ENCODE measurements around the gene ENTHD1. TPM values are rescaled to one million over a fixed set of nuclear protein-coding genes. Genes with fewer than 3 reads are reported as not detected.
A peak's percentile ranks its signal among the peaks of the same experiment; 100 is the strongest.

Gene ENTHD1
- total and polyA plus RNA-seq, 10 donors = 0.09 to 0.59 (median 0.14) TPM; not detected in 5

DNA sequence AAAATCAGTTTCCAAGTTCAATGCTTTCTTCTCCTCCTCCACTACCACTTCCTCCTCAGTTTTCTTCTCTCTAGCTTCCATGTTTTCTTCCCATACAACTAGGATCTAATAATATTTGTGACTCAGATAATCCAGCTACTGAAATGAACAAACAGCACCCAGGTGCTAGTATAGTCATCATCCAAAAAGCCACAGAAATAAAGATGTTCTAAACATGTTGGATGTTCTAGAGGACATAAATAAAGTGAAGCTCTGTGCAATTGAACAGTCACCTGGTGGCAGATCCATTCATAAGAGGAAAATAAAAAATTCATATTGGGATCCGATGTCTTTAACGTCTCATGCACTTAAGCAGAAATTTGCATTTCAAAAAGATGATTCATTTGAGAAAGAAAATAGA, 142.8 kb downstream of the ENTHD1 start:
- Histone ChIP-seq H3K27me3 (replicated peaks in 1 of 7) (no peaks in the 10 kb centered on the region), H3K27ac (no peak overlapping the region), H3K4me1 (peaks cover 0 to 10% (median 2%) of the 10 kb centered on the region in 6 donors), H3K9me3 (no peaks in the 10 kb centered on the region), H3K36me3 (no peaks in the 10 kb centered on the region), H3K4me3 (no peak overlapping the region)
- TF ChIP-seq, protein P1, sequence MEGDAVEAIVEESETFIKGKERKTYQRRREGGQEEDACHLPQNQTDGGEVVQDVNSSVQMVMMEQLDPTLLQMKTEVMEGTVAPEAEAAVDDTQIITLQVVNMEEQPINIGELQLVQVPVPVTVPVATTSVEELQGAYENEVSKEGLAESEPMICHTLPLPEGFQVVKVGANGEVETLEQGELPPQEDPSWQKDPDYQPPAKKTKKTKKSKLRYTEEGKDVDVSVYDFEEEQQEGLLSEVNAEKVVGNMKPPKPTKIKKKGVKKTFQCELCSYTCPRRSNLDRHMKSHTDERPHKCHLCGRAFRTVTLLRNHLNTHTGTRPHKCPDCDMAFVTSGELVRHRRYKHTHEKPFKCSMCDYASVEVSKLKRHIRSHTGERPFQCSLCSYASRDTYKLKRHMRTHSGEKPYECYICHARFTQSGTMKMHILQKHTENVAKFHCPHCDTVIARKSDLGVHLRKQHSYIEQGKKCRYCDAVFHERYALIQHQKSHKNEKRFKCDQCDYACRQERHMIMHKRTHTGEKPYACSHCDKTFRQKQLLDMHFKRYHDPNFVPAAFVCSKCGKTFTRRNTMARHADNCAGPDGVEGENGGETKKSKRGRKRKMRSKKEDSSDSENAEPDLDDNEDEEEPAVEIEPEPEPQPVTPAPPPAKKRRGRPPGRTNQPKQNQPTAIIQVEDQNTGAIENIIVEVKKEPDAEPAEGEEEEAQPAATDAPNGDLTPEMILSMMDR (IDR thresholded peaks at IDR 0.05 in 8 of 11, conservative IDR thresholded peaks at IDR 0.05 in 3 of 11) = no peak
- TF ChIP-seq POLR2AphosphoS5 (IDR thresholded peaks at IDR 0.05) = no peak
- no peak for TF ChIP-seq POLR2A (IDR thresholded peaks at IDR 0.05)
- WGBS, 5 donors = 75 to 91% (median 79%) methylated on average over 2 of the region's 2 CpGs
- intact Hi-C loops (cut with DNase I; ENCODE audit: low total_unique reads) = no loop called here
- no peak for DNase-seq

DNA sequence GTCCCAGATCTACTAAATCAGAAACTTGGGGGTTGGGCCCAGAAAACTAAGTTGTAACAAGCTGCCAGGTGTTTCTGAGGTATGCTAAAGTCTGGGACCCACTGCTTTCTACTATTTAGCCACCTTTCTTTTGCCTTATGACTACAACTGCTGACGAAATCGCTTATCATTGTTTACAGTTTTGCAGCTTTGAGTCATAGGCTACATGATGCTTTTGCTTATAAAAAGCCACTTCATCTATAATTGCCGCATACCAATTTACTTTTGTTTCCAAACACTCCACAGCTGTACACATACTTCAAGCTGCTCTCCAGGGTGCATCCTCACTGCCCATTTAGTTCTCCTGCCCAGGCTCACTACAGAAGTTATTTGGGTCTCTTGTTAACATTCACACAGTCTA, 144.7 kb downstream of the ENTHD1 start:
- intact Hi-C loops (cut with DNase I; ENCODE audit: low total_unique reads) = no loop called here

GRCh38 chr22:39746600-39747262, 146.8 kb downstream of the ENTHD1 start:
- Histone ChIP-seq H3K27ac (no peak overlapping the region), H3K9me3 (no peaks in the 10 kb centered on the region), H3K27me3 (replicated peaks in 1 of 7) (no peaks in the 10 kb centered on the region), H3K4me1 (peaks cover 0 to 16% (median 6%) of the 10 kb centered on the region in 6 donors), H3K4me3 (no peak overlapping the region), H3K36me3 (no peaks in the 10 kb centered on the region)
- peak; percentile 31 for DNase-seq
- 88 to 97% (median 96%) methylated on average over 3 of the region's 3 CpGs for WGBS, 5 donors
- intact Hi-C loops (cut with DNase I; ENCODE audit: low total_unique reads) = no loop called here
- TF ChIP-seq POLR2AphosphoS5 (IDR thresholded peaks at IDR 0.05) = no peak
- no peak for TF ChIP-seq POLR2A (IDR thresholded peaks at IDR 0.05)
- TF ChIP-seq, protein P1 (IDR thresholded peaks at IDR 0.05 in 8 of 11, conservative IDR thresholded peaks at IDR 0.05 in 3 of 11) = no peak

More for the DNA sequence above, 144.7 kb downstream of the ENTHD1 start:
- no peak overlapping the region for H3K4me3 ChIP-seq
- DNase-seq = no peak
- peaks cover 0 to 16% (median 6%) of the 10 kb centered on the region in 6 donors for H3K4me1 ChIP-seq
- H3K36me3 ChIP-seq = no peaks in the 10 kb centered on the region
- 69 to 87% (median 73%) methylated on average over 3 of the region's 3 CpGs for WGBS, 5 donors
- no peak for TF ChIP-seq POLR2AphosphoS5 (IDR thresholded peaks at IDR 0.05)
- no peak for TF ChIP-seq POLR2A (IDR thresholded peaks at IDR 0.05)
- TF ChIP-seq, protein P1 (IDR thresholded peaks at IDR 0.05 in 8 of 11, conservative IDR thresholded peaks at IDR 0.05 in 3 of 11) = no peak
- H3K27me3 ChIP-seq (replicated peaks in 1 of 7) = no peaks in the 10 kb centered on the region
- no peaks in the 10 kb centered on the region for H3K9me3 ChIP-seq
- no peak overlapping the region for H3K27ac ChIP-seq

GRCh38 chr22:39745789-39746188, 147.8 kb downstream of the ENTHD1 start:
- peak overlapping the region in 3 of 8 donors; percentile 7 to 44 (median 21) for H3K27ac ChIP-seq
- TF ChIP-seq POLR2AphosphoS5 (IDR thresholded peaks at IDR 0.05) (no peak), POLR2A (IDR thresholded peaks at IDR 0.05) (no peak)
- TF ChIP-seq, protein P1 (IDR thresholded peaks at IDR 0.05 in 8 of 11, conservative IDR thresholded peaks at IDR 0.05 in 3 of 11) = no peak
- H3K4me1 ChIP-seq = peaks cover 0 to 16% (median 6%) of the 10 kb centered on the region in 6 donors
- 37 to 59% (median 51%) methylated on average over 2 of the region's 2 CpGs for WGBS, 5 donors
- DNase-seq = no peak
- no peaks in the 10 kb centered on the region for H3K27me3 ChIP-seq (replicated peaks in 1 of 7)
- intact Hi-C loops (cut with DNase I; ENCODE audit: low total_unique reads) = no loop called here
- H3K36me3 ChIP-seq = no peaks in the 10 kb centered on the region
- no peaks in the 10 kb centered on the region for H3K9me3 ChIP-seq
- H3K4me3 ChIP-seq = no peak overlapping the region
